IPS-NIHi11 (cell line): ENCODE results near the gene SHKBP1.
"Not testable (repeated sequence)": the region's sequence is repeated elsewhere in the genome, so short reads cannot be mapped to it uniquely, and the experiment has no call there.

Source experiments
- DNase-seq: peaks from one replicate; pipeline ENCODE4 v3.0.0; 2012; ENCODE audit warnings: mixed read lengths, low spot score

The SHKBP1 gene, protein sequence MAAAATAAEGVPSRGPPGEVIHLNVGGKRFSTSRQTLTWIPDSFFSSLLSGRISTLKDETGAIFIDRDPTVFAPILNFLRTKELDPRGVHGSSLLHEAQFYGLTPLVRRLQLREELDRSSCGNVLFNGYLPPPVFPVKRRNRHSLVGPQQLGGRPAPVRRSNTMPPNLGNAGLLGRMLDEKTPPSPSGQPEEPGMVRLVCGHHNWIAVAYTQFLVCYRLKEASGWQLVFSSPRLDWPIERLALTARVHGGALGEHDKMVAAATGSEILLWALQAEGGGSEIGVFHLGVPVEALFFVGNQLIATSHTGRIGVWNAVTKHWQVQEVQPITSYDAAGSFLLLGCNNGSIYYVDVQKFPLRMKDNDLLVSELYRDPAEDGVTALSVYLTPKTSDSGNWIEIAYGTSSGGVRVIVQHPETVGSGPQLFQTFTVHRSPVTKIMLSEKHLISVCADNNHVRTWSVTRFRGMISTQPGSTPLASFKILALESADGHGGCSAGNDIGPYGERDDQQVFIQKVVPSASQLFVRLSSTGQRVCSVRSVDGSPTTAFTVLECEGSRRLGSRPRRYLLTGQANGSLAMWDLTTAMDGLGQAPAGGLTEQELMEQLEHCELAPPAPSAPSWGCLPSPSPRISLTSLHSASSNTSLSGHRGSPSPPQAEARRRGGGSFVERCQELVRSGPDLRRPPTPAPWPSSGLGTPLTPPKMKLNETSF

GRCh38 chr19:40576585-40577451, at the start of gene SHKBP1:
Gene SHKBP1 (plus strand): TSS chr19:40576873. CDS start chr19:40576900, 27 bp downstream.
- DNase-seq, result peak; percentile 97

DNA sequence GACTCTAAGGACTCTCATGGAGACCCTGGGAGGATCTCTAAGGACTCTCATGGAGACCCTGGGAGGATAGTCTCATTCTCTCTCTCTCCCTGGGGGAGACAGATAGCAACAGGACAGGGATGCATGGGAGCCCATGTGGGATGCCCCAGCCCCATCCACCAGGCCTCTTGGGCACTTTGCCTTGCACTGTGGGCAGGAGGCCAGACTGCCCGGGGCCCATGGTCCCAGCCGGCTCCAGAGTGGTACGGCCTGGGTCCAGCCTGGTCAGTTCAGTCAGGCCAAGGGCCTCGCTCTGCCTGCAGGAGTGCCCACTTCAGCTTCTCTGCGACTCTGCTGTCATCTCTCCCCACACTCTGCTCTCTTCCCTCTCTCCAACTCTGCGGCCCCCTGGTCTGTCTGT, 48.6 kb upstream of the SHKBP1 start:
- DNase-seq, result no peak

DNA sequence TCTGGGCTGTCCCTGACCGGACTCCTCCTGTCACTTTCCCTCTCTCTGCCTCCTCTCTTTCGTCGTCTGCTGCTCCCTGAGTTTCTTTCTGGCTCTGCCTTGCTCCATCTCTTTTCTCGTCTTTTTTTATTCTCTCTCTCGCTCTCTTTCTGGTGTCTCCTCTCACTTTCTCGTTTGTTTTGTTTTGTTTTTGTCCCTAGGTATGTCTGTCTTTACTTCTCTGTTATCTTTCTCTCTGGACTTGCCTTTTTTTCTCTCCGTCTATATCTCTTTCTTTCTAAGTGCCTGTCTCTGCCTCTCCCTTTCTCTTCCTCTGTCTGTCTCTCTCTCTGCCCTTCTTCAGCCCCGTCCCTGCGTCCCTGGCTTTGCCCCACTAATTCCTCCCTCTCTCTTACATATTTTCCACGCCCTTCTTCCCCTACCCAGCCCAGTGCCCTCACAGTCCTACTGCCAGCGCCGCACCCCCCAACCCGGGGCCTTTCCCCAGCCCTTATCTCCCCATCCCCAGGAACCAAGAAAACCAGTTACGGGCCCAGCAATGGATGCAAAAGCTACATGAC, 48.1 kb upstream of the SHKBP1 start:
- DNase-seq, result no peak

- DNase-seq, result peak; percentile 98
Observed at GRCh38 chr19:40529093-40529954, 47.3 kb upstream of the SHKBP1 start.

GRCh38 chr19:40530091-40530901, 46.4 kb upstream of the SHKBP1 start:
- peak; percentile 99 for DNase-seq

DNA sequence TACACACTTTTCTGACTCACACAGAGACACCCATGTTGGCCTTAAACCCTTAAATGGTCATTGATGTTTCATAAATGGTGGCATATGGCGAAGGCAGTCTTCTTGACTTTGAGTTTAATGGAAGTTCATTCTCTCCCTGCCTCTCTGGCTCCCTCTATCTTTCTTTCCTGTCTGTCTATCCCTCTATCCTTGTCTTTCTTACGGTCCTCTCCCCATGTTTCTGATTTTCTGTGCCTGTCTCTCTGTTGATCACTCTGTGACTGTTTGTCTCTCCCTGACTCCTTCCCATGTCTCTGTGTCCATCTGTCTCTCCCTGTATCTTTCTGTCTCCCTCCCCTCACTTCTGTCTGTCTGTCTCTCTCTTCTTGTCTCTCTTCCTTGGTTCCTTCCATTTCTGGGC, 43.2 kb upstream of the SHKBP1 start:
- no peak for DNase-seq

- DNase-seq, result no peak
Observed at GRCh38 chr19:40534148-40534547, 42.5 kb upstream of the SHKBP1 start.

DNA sequence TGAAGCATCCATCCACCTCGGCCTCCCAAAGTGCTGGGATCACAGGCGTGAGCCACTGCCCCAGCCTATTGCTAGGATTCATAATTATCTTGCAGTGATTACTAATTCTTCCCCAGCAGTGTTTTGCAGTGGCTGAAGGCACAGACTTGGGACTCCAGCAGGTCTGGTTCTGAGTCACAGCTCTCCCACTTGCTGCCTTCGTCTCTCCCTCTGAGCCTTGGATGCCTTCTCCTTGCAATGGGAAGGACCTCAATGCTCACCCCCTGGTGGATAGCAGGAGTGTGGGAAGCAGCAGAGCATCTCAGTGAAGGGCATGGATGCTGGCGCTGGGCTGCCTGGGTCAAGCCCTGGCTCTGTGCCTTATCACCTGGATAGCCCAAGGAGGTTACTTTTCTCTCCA, 37.6 kb upstream of the SHKBP1 start:
- DNase-seq, result no peak

GRCh38 chr19:40542202-40542859, 34.3 kb upstream of the SHKBP1 start:
- DNase-seq, result no peak

- DNase-seq, result no peak
Observed at GRCh38 chr19:40543029-40543597, 33.6 kb upstream of the SHKBP1 start.

DNA sequence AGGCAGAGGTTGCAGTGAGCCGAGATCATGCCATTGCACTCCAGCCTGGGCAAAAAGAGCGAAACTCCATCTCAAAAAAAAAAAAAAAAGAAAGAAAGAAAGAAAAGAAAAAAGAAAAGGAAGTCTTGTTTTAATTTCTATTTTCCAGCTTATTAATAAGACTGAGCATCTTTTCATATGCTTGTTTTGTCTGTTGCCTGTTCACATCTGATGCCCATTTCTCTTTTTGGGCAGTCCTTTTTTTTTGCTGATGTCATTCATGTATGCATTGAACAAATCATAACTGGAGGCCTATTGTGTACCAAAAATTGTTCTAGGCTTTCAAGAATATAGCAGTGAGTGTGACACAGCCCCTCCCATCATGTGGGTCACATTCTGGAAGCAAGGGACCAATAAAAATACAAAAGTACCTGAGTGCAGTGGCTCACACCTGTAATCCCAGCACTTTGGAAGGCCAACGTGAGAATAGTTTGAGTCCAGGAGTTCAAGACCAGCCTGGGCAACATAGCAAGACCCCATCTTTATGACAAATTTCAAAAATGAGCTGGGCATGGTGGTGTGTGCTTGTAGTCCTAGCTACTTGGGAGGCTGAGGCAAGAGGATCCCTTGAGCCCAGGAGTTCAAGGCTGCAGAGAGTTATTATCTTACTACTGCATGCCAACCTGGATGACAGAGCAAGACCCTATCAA, 30.4 kb upstream of the SHKBP1 start:
- DNase-seq, result not testable (repeated sequence)

- DNase-seq, result not testable (repeated sequence)
Observed at GRCh38 chr19:40547190-40547589, 29.5 kb upstream of the SHKBP1 start.

- no peak for DNase-seq
Observed at GRCh38 chr19:40547836-40548235, 28.8 kb upstream of the SHKBP1 start.

- DNase-seq, result peak; percentile 91
Observed at GRCh38 chr19:40549007-40549708, 27.5 kb upstream of the SHKBP1 start.

DNA sequence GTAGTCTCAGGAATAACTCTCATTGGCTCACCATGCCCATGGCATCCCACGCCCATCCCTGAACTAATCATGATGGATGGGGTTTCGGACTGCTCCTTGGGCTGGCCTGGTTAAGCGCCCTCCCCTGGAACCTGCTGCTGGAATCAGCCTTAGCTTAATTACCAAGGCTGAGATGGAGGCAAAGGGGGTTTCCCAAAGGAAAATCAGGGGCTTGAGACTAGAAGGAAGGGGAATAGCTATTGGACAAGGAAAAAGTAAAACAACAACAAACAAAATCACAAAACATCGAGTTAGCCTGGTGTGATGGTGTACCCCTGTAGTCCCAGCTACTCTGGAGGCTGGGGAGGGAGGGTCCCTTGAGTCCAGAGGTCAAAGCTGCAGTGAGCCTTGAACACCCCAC, 25.7 kb upstream of the SHKBP1 start:
- no peak for DNase-seq

DNA sequence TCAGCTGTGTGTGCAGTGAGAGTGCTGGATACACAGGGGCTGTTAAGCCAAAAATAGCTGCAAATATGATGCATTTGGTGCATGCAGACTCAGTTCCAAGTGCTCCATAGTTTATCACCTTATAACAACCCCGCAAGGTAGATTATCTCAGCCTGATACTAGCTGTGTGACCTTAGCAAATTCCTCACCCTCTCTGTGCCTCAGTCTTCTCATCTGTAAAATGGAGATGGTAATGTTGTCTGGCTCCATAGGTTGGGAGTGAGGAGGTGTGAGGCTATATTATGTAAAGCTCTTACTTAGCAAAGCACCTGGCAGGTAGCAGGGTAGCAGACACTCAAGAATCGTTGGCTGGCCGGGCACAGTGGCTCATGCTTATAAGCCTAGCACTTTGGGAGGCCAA, 23.8 kb upstream of the SHKBP1 start:
- no peak for DNase-seq

GRCh38 chr19:40553885-40554857, 22.5 kb upstream of the SHKBP1 start:
- DNase-seq, result peak; percentile 85
